Naive thymus-derived CD8-positive, alpha-beta T cell (primary cell): ENCODE results near the gene RGS19. TPM values are rescaled to one million over a fixed set of nuclear protein-coding genes. Genes with fewer than 3 reads are reported as not detected.

ENCODE experiments used
- ATAC-seq, 2 donors: fragments of 150-1000 bp; cut with Tn5 transposase in 1 of 2; sonication (Bioruptor Pico), chemical (Tn5 transposase) in 1 of 2; 1 replicate in 1 of 2; 2 replicates in 1 of 2; pipeline ENCODE4 v1.10.0; 2021; ENCODE audit warnings: mild to moderate bottlenecking in 2 of 2, moderate library complexity in 2 of 2
- POLR2A ChIA-PET: fragments of 350-600 bp; sonication (Branson Sonifier 250); formaldehyde crosslinking; loops from one replicate; lab custom pipeline; 2021; ENCODE audit warnings: antibody characterized with exemption; lab: Charles Lee
- DNase-seq, 10 donors: peaks; one replicate each; pipeline versions ENCODE4 v3.0.0 to v3.0.0-alpha.2; 2020 to 2022
- H3K27ac Mint-ChIP-seq, 10 donors: one replicate each; pipeline ENCODE4 v1.8.0; 2020 to 2022; ENCODE audit warnings: mild to moderate bottlenecking in 10 of 10, mixed read lengths in 10 of 10, moderate library complexity in 4 of 10, inconsistent platforms in 1 of 10
- H3K27me3 Mint-ChIP-seq, 5 donors: one replicate each; pipeline ENCODE4 v1.8.0; 2021 to 2022; ENCODE audit warnings: mixed read lengths in 5 of 5
- H3K36me3 Mint-ChIP-seq, 3 donors: one replicate each; pipeline ENCODE4 v1.8.0; 2020 to 2022; ENCODE audit warnings: mixed read lengths in 3 of 3, mild to moderate bottlenecking in 2 of 3, inconsistent platforms in 1 of 3
- H3K4me1 Mint-ChIP-seq, 4 donors: one replicate each; pipeline ENCODE4 v1.8.0; 2021 to 2022; ENCODE audit warnings: mixed read lengths in 4 of 4
- H3K4me3 Mint-ChIP-seq, 10 donors: one replicate each; pipeline ENCODE4 v1.8.0; 2020 to 2022; ENCODE audit warnings: mild to moderate bottlenecking in 10 of 10, mixed read lengths in 10 of 10, moderate library complexity in 6 of 10, inconsistent platforms in 1 of 10
- H3K9me3 Mint-ChIP-seq, 9 donors: one replicate each; pipeline ENCODE4 v1.8.0; 2020 to 2022; ENCODE audit warnings: mixed read lengths in 9 of 9, mild to moderate bottlenecking in 3 of 9, inconsistent platforms in 1 of 9, moderate library complexity in 1 of 9
- polyA plus RNA-seq, 3 donors: library from polyadenylated mRNA; unstranded; fragments of 300-500 nt; fragmentation: Illumina TruSeq; gene quantifications; one replicate each; pipeline ENCODE4 v1.2.3, GENCODE V29; 2021
- total RNA-seq, 8 experiments: library from RNA in 2 of 8; stranded (reverse) in 2 of 8; gene quantifications; one replicate each; pipeline ENCODE4 v1.2.3 and lab custom pipeline; 2021 to 2026

Gene RGS19
- total and polyA plus RNA-seq, 5 experiments from 2014 or later: 16.9 to 67.5 (median 50.9) TPM

DNA sequence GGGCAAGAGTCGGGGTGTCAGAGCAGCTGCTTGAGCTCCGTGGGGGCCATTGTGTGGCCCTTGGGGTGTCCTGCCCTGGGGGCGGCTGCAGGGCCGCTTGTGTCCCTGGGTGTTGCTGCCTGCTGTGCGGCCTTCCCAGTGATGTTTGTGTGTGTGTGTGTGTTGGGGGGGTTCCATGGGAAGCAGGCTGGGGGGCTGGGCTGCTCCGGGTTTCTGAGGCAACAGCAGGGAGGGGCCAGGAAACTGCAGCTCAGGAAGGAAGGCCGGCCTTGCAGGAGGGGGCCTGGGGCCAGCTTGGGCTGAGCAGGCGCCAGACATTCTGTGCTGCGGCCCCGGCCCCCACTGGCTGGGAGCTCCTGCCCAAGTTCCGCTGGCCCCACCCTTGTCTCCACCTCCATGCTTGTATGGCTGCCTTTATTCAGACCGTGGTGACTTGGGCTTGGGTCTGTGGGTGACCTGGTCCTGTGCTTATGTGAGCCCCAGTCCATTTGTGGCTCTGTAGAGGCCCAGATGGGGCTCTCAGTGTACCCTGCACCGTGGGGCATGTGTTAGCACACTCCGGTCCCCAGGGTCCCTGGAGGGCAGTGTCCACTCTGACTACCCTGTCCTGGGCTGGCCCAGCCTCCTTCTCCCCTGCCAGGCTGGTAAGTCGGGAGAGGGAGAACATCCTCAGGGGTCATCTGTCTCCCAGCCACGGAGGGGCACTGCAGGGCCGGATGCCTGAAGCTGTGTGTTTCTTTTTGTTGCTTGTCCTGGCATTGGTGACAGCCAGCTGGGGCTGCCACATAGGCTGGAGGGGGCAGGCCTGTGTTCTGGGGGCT lies 25.3 kb downstream of the RGS19 start:
- H3K9me3 Mint-ChIP-seq: no peaks in the 10 kb centered on the region
- DNase-seq (no peak), ATAC-seq (no peak)
- H3K4me1 Mint-ChIP-seq: peaks cover 8 to 23% (median 18%) of the 10 kb centered on the region in 4 donors
- H3K27me3 Mint-ChIP-seq: peaks cover 0 to 42% (median 8%) of the 10 kb centered on the region in 5 donors
- POLR2A ChIA-PET: interaction anchor here (0.9 to 7.5 kb wide), 3 partner anchors 10 to 75 kb away, joined by 3 to 53 read pairs (median 5); partner anchors contain the start of gene SAMD10
- H3K27ac Mint-ChIP-seq: peak overlapping the region in 1 of 10 donors; percentile 34
- H3K4me3 Mint-ChIP-seq: peak overlapping the region in 2 of 10 donors; percentile 8 to 10
- no peaks in the 10 kb centered on the region for H3K36me3 Mint-ChIP-seq

DNA sequence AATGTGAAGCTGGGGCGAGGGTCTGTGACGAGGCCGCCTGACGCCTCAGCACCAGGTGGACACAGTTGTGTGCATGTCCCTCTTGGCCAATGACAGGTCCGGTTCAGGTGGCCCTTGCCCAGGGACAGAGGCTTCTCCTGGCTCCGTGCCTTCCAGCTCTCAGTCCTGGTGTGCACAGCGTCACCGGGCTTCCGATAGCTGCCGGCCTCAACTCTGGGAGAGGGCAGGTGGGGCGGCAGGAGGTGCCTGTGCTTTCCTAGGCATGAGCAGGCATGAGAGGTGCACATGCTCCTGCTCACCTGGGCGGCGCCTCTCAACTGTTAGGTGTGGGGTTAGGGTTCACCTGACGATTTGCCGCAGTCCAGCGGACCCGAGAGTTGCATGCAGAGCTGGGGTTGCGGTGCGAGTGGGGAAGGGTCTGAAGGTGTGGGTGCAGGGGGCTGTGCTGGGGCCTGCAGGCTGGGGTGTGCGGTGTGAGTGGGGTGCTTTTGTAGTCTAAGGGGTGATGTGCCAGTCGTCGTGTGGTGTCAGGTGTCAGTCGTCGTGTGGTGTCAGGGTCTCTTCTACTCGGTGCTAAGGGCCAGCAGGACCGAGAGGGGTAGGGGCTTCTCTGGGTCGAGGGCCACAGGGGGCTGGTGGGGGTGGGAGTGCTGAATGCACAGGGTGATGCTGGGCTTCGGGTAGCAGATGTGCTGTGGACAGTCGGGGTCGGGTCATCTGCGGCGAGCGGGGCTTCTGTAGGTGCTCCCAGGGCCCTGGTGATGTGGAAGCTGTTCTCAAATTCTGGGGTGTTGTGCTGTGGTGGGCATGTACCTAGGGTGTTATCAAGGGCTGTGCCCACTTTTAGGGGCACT lies 26.1 kb downstream of the RGS19 start:
- H3K4me3 Mint-ChIP-seq: peak overlapping the region in 3 of 10 donors; percentile 8 to 68 (median 10)
- peaks cover 6 to 22% (median 16%) of the 10 kb centered on the region in 4 donors for H3K4me1 Mint-ChIP-seq
- H3K9me3 Mint-ChIP-seq: no peaks in the 10 kb centered on the region
- peak overlapping the region in 2 of 10 donors; percentile 22 to 35 for H3K27ac Mint-ChIP-seq
- no peak for DNase-seq
- H3K36me3 Mint-ChIP-seq: no peaks in the 10 kb centered on the region
- POLR2A ChIA-PET: interaction anchor here (0.9 to 7.5 kb wide), 4 partner anchors 9 to 74 kb away, joined by 3 to 53 read pairs (median 4); partner anchors contain the start of genes SAMD10 and TCEA2
- H3K27me3 Mint-ChIP-seq: peaks cover 0 to 44% (median 8%) of the 10 kb centered on the region in 5 donors
- no peak for ATAC-seq

DNA sequence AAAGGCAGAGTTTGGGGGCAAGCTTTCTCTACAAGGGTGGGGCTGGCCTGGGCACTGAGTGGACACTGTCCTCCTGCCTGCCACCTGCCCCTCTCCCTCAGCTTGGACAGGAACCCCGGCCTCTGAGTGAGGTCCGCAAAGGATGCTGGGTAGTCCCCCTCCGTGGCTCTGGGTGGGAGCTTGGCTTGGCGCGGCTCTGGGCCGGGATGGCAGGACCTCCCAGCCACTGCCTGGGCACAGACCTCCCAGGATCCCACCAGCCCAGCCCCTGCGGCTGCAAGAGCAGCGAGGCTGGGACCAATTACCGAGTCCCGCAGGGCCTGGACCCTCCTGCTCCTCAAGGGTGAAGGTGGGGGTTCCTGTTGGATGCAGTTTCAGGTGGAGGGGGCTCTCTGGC lies 27.0 kb downstream of the RGS19 start:
- POLR2A ChIA-PET: interaction anchor here (1.8 to 7.5 kb wide), 3 partner anchors 8 to 12 kb away, joined by 4 to 53 read pairs (median 5); partner anchors contain the start of gene TCEA2
- no peak overlapping the region for H3K4me3 Mint-ChIP-seq
- peaks cover 5 to 16% (median 10%) of the 10 kb centered on the region in 4 donors for H3K4me1 Mint-ChIP-seq
- no peak overlapping the region for H3K27ac Mint-ChIP-seq
- no peaks in the 10 kb centered on the region for H3K9me3 Mint-ChIP-seq
- DNase-seq (no peak), ATAC-seq (no peak)
- peaks cover 0 to 49% (median 10%) of the 10 kb centered on the region in 5 donors for H3K27me3 Mint-ChIP-seq
- H3K36me3 Mint-ChIP-seq: no peaks in the 10 kb centered on the region

DNA sequence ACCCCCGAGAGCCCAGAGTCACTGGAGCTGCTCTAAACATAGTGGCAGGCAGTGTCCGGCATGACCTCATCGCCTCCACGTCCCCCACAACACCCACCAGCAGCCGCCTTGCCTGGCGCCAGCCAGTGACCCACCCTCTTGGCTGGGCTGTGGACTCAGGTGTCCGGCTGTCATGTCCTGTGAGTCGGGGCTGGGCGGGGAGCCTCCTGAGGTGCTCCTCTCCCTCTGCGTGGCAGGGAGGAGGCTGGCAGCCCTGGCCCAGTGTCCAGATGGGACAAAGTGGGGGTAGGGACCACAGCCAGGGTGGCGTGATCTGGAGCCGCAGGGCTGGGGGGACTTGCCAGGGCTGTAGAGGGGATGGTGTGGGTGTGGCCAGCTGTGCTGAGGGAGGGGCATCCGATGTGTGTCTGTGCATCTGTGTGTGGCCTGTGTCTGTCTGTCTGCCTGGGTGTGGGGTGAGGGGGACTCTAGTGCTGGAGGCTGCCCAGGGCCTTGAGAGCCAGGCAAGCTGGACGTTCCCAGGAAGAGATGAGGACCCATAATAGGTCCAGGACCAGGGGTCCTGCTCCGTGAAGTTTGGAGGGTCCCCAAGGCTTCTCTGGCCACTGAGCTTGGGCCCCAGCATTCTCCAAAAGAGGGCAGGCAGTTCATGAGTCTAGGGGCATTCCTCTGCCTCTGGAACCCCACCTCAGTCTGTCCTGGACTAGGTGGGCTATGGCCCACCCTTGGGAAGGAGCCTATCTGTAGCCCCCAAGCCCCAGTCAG lies 27.6 kb downstream of the RGS19 start:
- Mint-ChIP-seq H3K4me1 (peaks cover 7 to 15% (median 11%) of the 10 kb centered on the region in 4 donors), H3K9me3 (no peaks in the 10 kb centered on the region), H3K27me3 (peaks cover 0 to 55% (median 13%) of the 10 kb centered on the region in 5 donors), H3K36me3 (no peaks in the 10 kb centered on the region), H3K4me3 (no peak overlapping the region), H3K27ac (no peak overlapping the region)
- POLR2A ChIA-PET: interaction anchor here (1.8 to 7.5 kb wide), 3 partner anchors 8 to 12 kb away, joined by 4 to 53 read pairs (median 5); partner anchors contain the start of gene TCEA2
- ATAC-seq: no peak
- DNase-seq: no peak

DNA sequence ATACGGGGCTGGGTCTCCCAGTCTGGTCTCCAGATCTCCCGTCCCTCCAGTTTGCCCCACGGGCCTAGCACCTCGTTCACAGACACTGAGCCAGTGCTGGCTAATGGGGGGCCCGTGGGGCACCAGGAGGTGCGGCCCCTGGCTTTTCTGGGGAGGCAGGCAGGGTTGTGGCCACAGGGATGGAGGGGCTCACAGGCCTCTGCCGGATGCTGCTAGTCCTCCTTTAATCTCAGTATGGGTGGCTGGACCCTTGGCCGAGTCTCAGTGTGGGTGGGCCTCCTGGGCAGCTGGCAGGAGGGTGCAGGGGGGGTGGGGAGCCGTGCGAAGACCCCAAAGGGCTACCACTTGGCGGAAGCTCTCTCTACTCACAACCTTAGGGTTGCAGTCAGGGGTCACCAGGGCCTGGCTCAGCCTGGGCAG lies 28.3 kb downstream of the RGS19 start:
- no peak for ATAC-seq
- no peaks in the 10 kb centered on the region for H3K36me3 Mint-ChIP-seq
- no peaks in the 10 kb centered on the region for H3K9me3 Mint-ChIP-seq
- H3K4me3 Mint-ChIP-seq: peak overlapping the region in 2 of 10 donors; percentile 8 to 45
- peaks cover 12 to 22% (median 15%) of the 10 kb centered on the region in 4 donors for H3K4me1 Mint-ChIP-seq
- no peak for DNase-seq
- POLR2A ChIA-PET: interaction anchor here (7.5 kb wide), 1 partner anchor 11 kb away, joined by 53 read pairs; no protein-coding TSS in a partner anchor
- H3K27me3 Mint-ChIP-seq: peaks cover 0 to 62% (median 18%) of the 10 kb centered on the region in 5 donors
- no peak overlapping the region for H3K27ac Mint-ChIP-seq

DNA sequence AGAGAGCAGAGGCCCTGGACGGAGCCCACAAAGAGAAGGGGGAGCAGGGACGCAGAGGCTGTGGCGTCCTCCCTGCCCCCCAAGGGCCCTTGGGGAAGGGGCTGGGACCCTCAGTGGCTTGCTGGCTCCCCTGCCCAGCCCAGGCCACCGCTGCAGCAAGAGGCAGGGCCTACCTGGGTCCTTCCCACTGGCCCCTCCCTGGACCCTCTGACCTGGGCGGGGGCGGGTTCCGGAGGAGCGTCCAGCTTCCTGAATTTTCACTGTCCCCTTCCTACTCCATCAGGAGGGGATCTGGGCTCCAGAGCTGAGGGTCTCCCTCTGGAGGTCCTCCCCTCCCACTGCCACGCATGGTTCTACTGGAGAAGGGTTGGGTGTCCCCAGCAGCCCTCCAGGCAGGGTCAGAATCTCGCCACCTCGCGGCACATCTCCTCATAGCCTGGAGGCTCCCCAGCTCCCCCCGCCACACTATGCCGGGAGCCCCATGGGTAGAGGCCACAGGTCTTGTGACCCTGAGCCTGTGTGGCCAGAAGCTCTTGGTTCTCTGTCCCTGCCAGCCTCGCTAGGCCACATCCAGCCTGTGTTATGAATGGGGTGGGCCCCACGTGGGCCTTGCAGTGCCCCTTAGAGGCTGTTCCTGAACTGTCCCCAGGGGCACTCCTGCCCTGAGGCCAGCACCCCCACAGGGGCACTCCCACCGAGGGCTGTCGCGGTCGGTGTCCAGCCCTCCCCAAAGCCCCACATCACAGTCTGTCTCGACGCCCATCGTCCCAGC lies 28.9 kb downstream of the RGS19 start:
- POLR2A ChIA-PET: interaction anchor here (7.5 kb wide), 1 partner anchor 10 kb away, joined by 53 read pairs; no protein-coding TSS in a partner anchor
- ATAC-seq: no peak
- peaks cover 15 to 26% (median 19%) of the 10 kb centered on the region in 4 donors for H3K4me1 Mint-ChIP-seq
- no peak overlapping the region for H3K27ac Mint-ChIP-seq
- DNase-seq: no peak
- peak overlapping the region in 7 of 10 donors; percentile 22 to 63 (median 38) for H3K4me3 Mint-ChIP-seq
- H3K36me3 Mint-ChIP-seq: no peaks in the 10 kb centered on the region
- H3K9me3 Mint-ChIP-seq: no peaks in the 10 kb centered on the region
- peaks cover 0 to 64% (median 21%) of the 10 kb centered on the region in 5 donors for H3K27me3 Mint-ChIP-seq

DNA sequence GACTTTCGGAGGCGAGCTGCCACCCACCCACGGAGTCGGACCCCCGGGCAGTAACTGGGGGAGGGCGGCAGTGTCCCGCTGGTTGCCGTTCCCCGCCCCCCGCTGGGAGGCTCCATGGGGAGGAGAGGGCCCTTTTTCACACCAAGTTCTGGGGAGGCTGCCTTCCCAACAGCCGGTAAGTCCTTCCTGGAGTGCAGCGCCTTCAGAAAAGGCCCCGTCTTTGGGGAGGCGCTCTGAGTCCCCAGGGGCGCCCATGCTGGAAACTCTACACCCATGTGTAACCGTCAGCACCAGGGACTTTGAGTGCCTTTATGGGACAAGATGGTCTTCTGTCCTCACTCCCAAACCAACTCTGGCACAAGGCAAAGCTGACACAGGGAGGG lies 29.4 kb downstream of the RGS19 start:
- POLR2A ChIA-PET: interaction anchor here (7.5 kb wide), 1 partner anchor 10 kb away, joined by 53 read pairs; no protein-coding TSS in a partner anchor
- no peak overlapping the region for H3K27ac Mint-ChIP-seq
- peaks cover 17 to 26% (median 22%) of the 10 kb centered on the region in 4 donors for H3K4me1 Mint-ChIP-seq
- DNase-seq (no peak), ATAC-seq (no peak)
- H3K36me3 Mint-ChIP-seq: no peaks in the 10 kb centered on the region
- peak overlapping the region in 6 of 10 donors; percentile 31 to 79 (median 52) for H3K4me3 Mint-ChIP-seq
- H3K27me3 Mint-ChIP-seq: peaks cover 0 to 59% (median 18%) of the 10 kb centered on the region in 5 donors
- H3K9me3 Mint-ChIP-seq: no peaks in the 10 kb centered on the region

DNA sequence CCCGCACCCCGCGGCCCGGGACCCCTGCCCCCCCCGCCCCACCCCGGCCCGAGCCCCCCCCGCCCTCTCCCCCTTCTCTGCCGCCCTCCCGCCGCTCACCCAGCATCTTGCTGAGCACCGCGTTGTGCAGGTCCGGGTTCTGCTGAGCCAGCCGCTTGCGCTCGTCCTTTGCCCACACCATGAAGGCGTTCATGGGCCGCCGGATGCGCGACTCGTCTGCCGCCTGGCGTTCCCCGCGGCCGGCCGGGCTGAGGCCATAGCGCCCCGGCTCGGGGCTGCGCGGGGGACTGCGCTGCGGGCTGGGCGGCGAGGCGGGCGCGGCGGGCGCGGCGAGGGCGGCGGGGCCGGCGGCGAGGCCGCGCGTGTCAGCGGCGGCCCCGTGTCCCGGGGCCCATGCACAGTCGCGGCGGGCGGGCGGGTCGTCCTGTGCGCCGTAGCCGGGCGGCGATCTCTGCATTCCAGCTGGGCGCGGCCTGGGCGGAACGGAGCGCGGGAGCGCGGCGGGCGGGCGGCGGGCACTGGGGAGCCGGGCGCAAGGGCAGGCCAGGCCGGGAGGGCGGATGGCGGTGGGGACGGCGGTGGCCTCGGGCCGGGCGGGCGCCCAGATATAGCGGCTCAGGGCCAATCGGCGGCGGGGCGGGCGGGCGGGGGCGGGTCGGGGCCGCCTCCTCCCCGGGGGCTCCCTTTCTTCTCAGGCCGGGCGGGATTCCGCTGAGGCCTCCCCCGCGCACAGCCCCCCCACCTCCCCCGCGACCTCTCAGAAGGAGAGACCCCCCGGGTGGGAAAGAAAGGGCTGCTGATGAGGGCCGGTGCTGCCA lies 30.0 kb downstream of the RGS19 start, which contains the start of gene SOX18:
SOX18 (minus strand) TSS at position 580 of the 818 bp plus-strand sequence; CDS start at position 457, 123 bp downstream.
- Mint-ChIP-seq H3K4me3 (peak within 1 kb of the TSS in 8 of 10 donors; percentile 41 to 80 (median 64)), H3K36me3 (no peaks in the 10 kb centered on the region), H3K27me3 (peaks cover 0 to 59% (median 18%) of the 10 kb centered on the region in 5 donors), H3K4me1 (peaks cover 23 to 32% (median 27%) of the 10 kb centered on the region in 4 donors), H3K27ac (no peak within 1 kb of the TSS), H3K9me3 (no peaks in the 10 kb centered on the region)
- DNase-seq (no peak), ATAC-seq (peak; percentile 59 to 66)
- POLR2A ChIA-PET: interaction anchor here (1.2 to 7.5 kb wide), 2 partner anchors 9 to 69 kb away, joined by 3 to 53 read pairs; no protein-coding TSS in a partner anchor

DNA sequence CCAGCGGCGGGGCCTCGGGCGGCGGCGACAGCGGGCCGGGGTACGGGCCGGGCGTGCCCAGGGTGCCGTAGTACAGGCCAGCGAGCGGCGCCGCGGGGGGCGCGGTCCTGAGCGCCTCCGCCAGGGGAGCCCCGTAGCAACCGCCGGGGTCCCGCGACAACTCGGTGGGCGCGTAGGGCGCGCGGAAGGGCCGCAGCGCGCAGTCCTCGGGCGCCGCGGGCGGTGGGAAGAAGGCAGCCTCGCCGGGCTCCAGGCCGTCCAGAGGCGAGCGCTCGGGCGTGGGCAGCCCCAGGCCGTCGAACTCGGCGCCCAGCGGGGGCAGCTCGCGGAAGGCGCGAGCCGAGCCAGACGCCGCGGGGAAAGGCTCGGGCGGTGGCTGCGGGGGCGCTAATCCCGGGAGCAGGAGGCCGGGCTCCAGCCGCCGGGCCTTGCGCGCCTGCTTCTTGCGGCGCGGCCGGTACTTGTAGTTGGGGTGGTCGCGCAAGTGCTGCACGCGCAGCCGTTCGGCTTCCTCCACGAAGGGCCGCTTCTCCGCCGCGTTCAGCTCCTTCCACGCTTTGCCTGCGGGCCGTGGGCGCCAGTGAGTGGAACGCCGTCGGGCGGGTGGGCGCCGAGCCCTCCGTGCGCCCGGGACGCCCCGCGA lies 30.8 kb downstream of the RGS19 start:
- no peaks in the 10 kb centered on the region for H3K36me3 Mint-ChIP-seq
- no peaks in the 10 kb centered on the region for H3K9me3 Mint-ChIP-seq
- ATAC-seq: peak; percentile 11 to 41
- DNase-seq: no peak
- no peak overlapping the region for H3K27ac Mint-ChIP-seq
- H3K27me3 Mint-ChIP-seq: peaks cover 0 to 56% (median 19%) of the 10 kb centered on the region in 5 donors
- H3K4me1 Mint-ChIP-seq: peaks cover 25 to 36% (median 31%) of the 10 kb centered on the region in 4 donors
- peak overlapping the region in 1 of 10 donors; percentile 58 for H3K4me3 Mint-ChIP-seq
- POLR2A ChIA-PET: interaction anchor here (1.2 to 7.5 kb wide), 2 partner anchors 8 to 68 kb away, joined by 3 to 53 read pairs; no protein-coding TSS in a partner anchor
